ENCODE data around the gene ARHGAP40. TPM values are rescaled to one million over a fixed set of nuclear protein-coding genes. Genes with fewer than 3 reads are reported as not detected.

Gene ARHGAP40
- total and polyA plus RNA-seq, 12 donors, result not detected

GRCh38 chr20:38584099-38584763 is 17.4 kb upstream of the ARHGAP40 start:
- Histone ChIP-seq H3K4me3 (no peak overlapping the region), H3K27me3 (peaks cover 0 to 4% (median 0%) of the 10 kb centered on the region in 7 donors), H3K9me3 (no peaks in the 10 kb centered on the region), H3K27ac (no peak overlapping the region), H3K4me1 (peaks cover 0 to 22% (median 13%) of the 10 kb centered on the region in 9 donors), H3K36me3 (no peaks in the 10 kb centered on the region)
- TF ChIP-seq, protein P1, sequence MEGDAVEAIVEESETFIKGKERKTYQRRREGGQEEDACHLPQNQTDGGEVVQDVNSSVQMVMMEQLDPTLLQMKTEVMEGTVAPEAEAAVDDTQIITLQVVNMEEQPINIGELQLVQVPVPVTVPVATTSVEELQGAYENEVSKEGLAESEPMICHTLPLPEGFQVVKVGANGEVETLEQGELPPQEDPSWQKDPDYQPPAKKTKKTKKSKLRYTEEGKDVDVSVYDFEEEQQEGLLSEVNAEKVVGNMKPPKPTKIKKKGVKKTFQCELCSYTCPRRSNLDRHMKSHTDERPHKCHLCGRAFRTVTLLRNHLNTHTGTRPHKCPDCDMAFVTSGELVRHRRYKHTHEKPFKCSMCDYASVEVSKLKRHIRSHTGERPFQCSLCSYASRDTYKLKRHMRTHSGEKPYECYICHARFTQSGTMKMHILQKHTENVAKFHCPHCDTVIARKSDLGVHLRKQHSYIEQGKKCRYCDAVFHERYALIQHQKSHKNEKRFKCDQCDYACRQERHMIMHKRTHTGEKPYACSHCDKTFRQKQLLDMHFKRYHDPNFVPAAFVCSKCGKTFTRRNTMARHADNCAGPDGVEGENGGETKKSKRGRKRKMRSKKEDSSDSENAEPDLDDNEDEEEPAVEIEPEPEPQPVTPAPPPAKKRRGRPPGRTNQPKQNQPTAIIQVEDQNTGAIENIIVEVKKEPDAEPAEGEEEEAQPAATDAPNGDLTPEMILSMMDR (IDR thresholded peaks at IDR 0.05), result no peak
- WGBS, 2 donors, result 54 to 69% methylated on average over 7 of the region's 7 CpGs
- no peak for ATAC-seq
- DNase-seq, result no peak
- intact Hi-C loops (cut with DNase I), result no loop called here

DNA sequence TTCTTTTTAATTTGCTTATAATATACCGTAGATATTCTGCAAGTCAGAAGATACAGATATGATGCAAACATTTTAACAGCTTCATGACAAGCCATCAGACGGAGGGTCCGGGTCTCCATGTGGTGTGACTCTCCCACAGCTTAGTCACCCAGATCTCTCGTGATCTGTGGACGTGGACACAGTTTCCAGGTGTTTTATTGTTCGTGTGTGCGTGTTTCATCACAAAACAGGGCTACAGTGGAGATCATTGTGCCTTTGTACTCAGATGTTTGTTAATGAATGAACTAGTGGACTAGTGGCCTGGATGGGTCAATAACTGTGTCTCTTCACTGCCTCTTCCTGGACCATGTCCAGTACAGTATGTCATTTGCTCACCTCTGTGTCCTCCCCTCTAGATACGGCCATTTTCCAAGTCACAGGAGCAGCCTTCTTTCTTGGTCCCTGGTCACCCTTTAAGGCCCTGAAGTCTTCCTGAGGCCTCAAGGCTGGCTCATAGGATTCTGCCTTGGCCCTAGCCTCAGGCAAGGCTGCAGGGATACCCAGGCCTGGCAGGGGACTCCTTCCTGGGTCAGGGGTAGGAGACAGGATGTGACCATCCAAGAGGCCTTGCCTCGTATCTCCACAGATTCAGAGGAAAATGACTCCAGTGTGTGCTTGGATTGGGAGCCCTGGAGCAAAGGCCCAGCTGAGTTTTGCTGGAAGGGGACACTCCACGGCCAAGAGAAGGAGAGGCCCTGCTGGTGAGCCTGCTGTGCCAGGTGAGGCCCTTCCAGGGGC is 16.0 kb upstream of the ARHGAP40 start:
- Histone ChIP-seq H3K27ac (no peak overlapping the region), H3K9me3 (no peaks in the 10 kb centered on the region), H3K27me3 (peaks cover 0 to 4% (median 0%) of the 10 kb centered on the region in 7 donors), H3K4me3 (no peak overlapping the region), H3K4me1 (peaks cover 0 to 8% (median 2%) of the 10 kb centered on the region in 9 donors), H3K36me3 (no peaks in the 10 kb centered on the region)
- no peak for ATAC-seq
- TF ChIP-seq, protein P1 (IDR thresholded peaks at IDR 0.05), result no peak
- 82 to 86% methylated on average over 10 of the region's 10 CpGs for WGBS, 2 donors
- DNase-seq, result no peak
- intact Hi-C loops (cut with DNase I), result no loop called here

DNA sequence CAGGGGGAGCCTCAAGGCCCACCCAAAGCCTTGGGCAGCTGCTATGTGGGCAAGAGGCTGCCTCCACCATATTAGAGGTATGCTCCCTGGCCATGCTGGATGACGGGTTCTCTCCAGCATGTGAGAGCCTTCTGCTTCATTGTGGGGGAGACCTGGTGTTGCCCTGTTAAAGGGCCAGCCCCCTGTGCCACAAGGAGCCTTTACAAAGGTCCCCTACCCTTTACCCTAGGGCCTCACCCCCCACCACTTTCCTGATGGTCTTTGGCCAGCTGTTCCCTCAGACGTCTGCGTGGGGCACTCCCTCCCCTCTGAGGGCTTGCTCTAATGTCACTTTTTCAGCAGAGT is 15.5 kb upstream of the ARHGAP40 start:
- H3K4me1 ChIP-seq, result peaks cover 0 to 4% (median 0%) of the 10 kb centered on the region in 9 donors
- no peaks in the 10 kb centered on the region for H3K36me3 ChIP-seq
- WGBS, 2 donors, result 66 to 71% methylated on average over 3 of the region's 3 CpGs
- TF ChIP-seq, protein P1 (IDR thresholded peaks at IDR 0.05), result no peak
- peaks cover 0 to 4% (median 3%) of the 10 kb centered on the region in 7 donors for H3K27me3 ChIP-seq
- H3K4me3 ChIP-seq, result no peak overlapping the region
- no peak for DNase-seq
- no peak for ATAC-seq
- intact Hi-C loops (cut with DNase I), result no loop called here
- no peaks in the 10 kb centered on the region for H3K9me3 ChIP-seq
- no peak overlapping the region for H3K27ac ChIP-seq

DNA sequence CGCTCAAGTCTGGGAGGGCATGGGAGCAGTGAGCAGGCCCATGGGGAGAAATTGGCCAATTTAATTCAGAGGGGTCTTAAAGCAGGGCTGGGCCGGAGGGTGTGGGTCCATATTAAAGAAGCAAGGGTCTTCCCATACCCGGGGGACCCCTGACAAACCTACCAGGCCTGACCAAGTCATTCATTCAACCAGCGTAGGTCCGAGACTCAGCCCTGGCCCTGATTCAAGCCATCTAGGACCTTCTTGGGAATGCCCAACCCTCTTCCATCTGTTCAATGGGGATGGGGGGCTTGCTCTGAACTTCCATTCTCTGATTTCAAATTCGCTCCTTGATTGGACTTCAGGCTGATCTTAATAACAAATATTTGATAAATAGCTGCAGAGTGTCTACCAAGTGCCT is 13.3 kb upstream of the ARHGAP40 start:
- WGBS, 2 donors, result 91% methylated on average over 6 of the region's 6 CpGs
- Histone ChIP-seq H3K27me3 (peaks cover 0 to 7% (median 3%) of the 10 kb centered on the region in 7 donors), H3K9me3 (no peaks in the 10 kb centered on the region), H3K27ac (no peak overlapping the region), H3K4me1 (no peaks in the 10 kb centered on the region), H3K4me3 (no peak overlapping the region), H3K36me3 (no peaks in the 10 kb centered on the region)
- TF ChIP-seq, protein P1 (IDR thresholded peaks at IDR 0.05), result no peak
- peak in 1 of 8 donors; percentile 7 for ATAC-seq
- intact Hi-C loops (cut with DNase I), result no loop called here
- DNase-seq, result no peak
